Esophagus squamous epithelium (tissue), 4 donors: ENCODE data around the gene KIF26B.

ENCODE experiments used
- CTCF ChIP-seq, 6 experiments: fragments of 450-650 bp in 4 of 6; fragments of 200-600 bp in 2 of 6; sonication (generic) in 2 of 6; IDR thresholded peaks; one replicate each; pipeline ENCODE4 v1.5.1; 2016 to 2019; ENCODE audit warnings: antibody characterized with exemption in 6 of 6, mild to moderate bottlenecking in 4 of 6, moderate library complexity in 4 of 6
- POLR2A ChIP-seq, 4 donors: fragments of 450-650 bp; IDR thresholded peaks; one replicate each; pipeline ENCODE4 v1.6.1; 2017; ENCODE audit warnings: antibody characterized with exemption in 4 of 4, mild to moderate bottlenecking in 4 of 4, moderate library complexity in 3 of 4

GRCh38 chr1:245365095-245366020 is 210.6 kb downstream of the KIF26B start:
- no peak for TF ChIP-seq CTCF (IDR thresholded peaks at IDR 0.05)
- no peak for TF ChIP-seq POLR2A (IDR thresholded peaks at IDR 0.05)
